Gastroesophageal sphincter (tissue), 3 donors: ENCODE measurements around the gene SRPK3.

ENCODE experiments used
- EP300 ChIP-seq: sonication (generic); formaldehyde crosslinking; IDR thresholded peaks from one replicate; pipeline ENCODE4 v1.6.1; 2017; ENCODE audit warnings: antibody characterized with exemption, mild to moderate bottlenecking
- POLR2A ChIP-seq, 2 donors: fragments of 450-650 bp; IDR thresholded peaks; one replicate each; pipeline ENCODE4 v1.6.1; 2017; ENCODE audit warnings: antibody characterized with exemption in 2 of 2, mild to moderate bottlenecking in 2 of 2, moderate library complexity in 1 of 2
- POLR2AphosphoS5 ChIP-seq: sonication (generic); formaldehyde crosslinking; IDR thresholded peaks from one replicate; pipeline ENCODE4 v1.6.1; 2017; ENCODE audit warnings: antibody characterized with exemption
- TF ChIP-seq, protein P1 (sequence below), 4 experiments: fragments of 200-600 bp in 2 of 4; fragments of 450-650 bp in 2 of 4; sonication (generic) in 1 of 4; IDR thresholded peaks; one replicate each; pipeline ENCODE4 v1.5.1; 2017 to 2019; ENCODE audit warnings: antibody characterized with exemption in 4 of 4, mild to moderate bottlenecking in 2 of 4, moderate library complexity in 2 of 4

DNA sequence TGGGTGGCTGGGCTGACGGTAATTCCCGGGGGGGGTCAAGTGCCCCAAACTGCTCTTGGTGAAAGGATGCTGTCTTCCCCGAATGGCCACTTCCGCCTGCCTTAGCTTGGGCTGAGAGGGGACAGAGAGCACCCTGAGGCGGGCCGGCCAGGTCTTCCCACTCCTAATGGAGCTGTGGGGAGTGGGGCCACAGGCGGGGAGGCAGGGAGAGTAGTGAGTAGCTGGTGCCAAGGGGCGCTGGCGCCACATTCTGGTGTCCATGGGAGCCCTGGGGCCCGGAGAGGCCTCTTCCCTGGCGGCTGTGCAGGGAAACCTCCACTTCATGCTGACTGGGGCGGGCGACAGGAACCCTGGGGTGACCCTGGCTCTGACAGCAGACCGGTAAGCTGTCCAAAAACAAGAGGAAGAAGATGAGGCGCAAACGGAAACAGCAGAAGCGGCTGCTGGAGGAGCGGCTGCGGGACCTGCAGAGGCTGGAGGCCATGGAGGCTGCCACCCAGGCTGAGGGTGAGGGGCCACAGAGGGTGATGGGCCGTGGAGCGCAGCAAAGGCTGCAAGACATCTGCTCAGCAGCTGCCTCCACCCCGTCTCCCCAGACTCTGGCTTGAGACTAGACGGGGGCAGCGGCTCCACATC is 2.7 kb downstream of the SRPK3 start:
- TF ChIP-seq, protein P1, sequence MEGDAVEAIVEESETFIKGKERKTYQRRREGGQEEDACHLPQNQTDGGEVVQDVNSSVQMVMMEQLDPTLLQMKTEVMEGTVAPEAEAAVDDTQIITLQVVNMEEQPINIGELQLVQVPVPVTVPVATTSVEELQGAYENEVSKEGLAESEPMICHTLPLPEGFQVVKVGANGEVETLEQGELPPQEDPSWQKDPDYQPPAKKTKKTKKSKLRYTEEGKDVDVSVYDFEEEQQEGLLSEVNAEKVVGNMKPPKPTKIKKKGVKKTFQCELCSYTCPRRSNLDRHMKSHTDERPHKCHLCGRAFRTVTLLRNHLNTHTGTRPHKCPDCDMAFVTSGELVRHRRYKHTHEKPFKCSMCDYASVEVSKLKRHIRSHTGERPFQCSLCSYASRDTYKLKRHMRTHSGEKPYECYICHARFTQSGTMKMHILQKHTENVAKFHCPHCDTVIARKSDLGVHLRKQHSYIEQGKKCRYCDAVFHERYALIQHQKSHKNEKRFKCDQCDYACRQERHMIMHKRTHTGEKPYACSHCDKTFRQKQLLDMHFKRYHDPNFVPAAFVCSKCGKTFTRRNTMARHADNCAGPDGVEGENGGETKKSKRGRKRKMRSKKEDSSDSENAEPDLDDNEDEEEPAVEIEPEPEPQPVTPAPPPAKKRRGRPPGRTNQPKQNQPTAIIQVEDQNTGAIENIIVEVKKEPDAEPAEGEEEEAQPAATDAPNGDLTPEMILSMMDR (IDR thresholded peaks at IDR 0.05) = no peak
- TF ChIP-seq POLR2AphosphoS5 = no peak
- no peak for TF ChIP-seq POLR2A (IDR thresholded peaks at IDR 0.05)
- no peak for TF ChIP-seq EP300
